Tibial nerve (tissue), 3 donors: Measurements from ENCODE around the gene NPHP1.
"Not testable (repeated sequence)": the region's sequence is repeated elsewhere in the genome, so short reads cannot be mapped to it uniquely, and the experiment has no call there.

Source experiments
- POLR2A ChIP-seq, 2 donors: fragments of 450-650 bp; IDR thresholded peaks; one replicate each; pipeline ENCODE4 v1.6.1; 2017; ENCODE audit warnings: antibody characterized with exemption in 2 of 2, mild to moderate bottlenecking in 2 of 2, moderate library complexity in 2 of 2
- TF ChIP-seq, protein P1 (sequence below), 5 experiments: fragments of 200-600 bp in 3 of 5; fragments of 450-650 bp in 2 of 5; sonication (generic) in 3 of 5; IDR thresholded peaks; one replicate each; pipeline ENCODE4 v1.5.1; 2016 to 2019; ENCODE audit warnings: antibody characterized with exemption in 5 of 5, mild to moderate bottlenecking in 3 of 5, moderate library complexity in 2 of 5

DNA sequence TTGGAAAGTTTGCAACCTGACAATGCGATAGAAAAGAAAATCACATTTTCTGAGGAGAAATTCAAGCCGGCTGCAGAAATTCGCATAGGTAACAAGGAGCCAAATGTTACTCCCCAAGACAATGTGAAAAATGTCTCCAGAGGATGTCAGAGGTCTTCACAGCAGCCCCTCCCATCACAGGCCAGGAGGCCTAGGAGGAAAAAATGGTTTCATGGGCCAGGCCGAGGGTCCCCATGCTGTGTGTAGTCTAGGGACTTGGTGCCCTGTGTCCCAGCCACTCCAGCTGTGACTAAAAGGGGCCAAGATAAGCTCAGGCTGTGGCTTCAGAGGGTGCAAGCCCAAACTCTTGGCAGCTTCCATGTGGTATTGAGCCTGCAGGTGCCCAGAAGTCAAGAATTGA lies 50.0 kb downstream of the NPHP1 start:
- TF ChIP-seq, protein P1, sequence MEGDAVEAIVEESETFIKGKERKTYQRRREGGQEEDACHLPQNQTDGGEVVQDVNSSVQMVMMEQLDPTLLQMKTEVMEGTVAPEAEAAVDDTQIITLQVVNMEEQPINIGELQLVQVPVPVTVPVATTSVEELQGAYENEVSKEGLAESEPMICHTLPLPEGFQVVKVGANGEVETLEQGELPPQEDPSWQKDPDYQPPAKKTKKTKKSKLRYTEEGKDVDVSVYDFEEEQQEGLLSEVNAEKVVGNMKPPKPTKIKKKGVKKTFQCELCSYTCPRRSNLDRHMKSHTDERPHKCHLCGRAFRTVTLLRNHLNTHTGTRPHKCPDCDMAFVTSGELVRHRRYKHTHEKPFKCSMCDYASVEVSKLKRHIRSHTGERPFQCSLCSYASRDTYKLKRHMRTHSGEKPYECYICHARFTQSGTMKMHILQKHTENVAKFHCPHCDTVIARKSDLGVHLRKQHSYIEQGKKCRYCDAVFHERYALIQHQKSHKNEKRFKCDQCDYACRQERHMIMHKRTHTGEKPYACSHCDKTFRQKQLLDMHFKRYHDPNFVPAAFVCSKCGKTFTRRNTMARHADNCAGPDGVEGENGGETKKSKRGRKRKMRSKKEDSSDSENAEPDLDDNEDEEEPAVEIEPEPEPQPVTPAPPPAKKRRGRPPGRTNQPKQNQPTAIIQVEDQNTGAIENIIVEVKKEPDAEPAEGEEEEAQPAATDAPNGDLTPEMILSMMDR (IDR thresholded peaks at IDR 0.05), result not testable (repeated sequence)
- not testable (repeated sequence) for TF ChIP-seq POLR2A (IDR thresholded peaks at IDR 0.05)
